Calu3 (cell line): ENCODE data around the gene FRMD3. TPM values are rescaled to one million over a fixed set of nuclear protein-coding genes. Genes with fewer than 3 reads are reported as not detected.

Source experiments
- BruUV-seq: library from RNA; stranded (reverse); fragments of 400-500 nt; replicated peaks from 2 replicates; lab custom pipeline; 2021; lab: Mats Ljungman, UMichigan
- CTCF ChIA-PET: fragments of 300-600 bp; sonication (Branson Sonifier 250); formaldehyde crosslinking; loops from one replicate; lab custom pipeline; 2022; ENCODE audit warnings: antibody characterized with exemption; lab: Charles Lee
- DNase-seq: peaks from one replicate; pipeline ENCODE4 v3.0.0; 2022
- H3K27ac Mint-ChIP-seq: one replicate; pipeline ENCODE4 v1.8.0; 2022; ENCODE audit warnings: mixed read lengths; ENCODE audit not compliant: unreplicated experiment
- H3K27me3 Mint-ChIP-seq: one replicate; pipeline ENCODE4 v1.8.0; 2022; ENCODE audit warnings: mixed read lengths; ENCODE audit not compliant: unreplicated experiment
- H3K36me3 Mint-ChIP-seq: one replicate; pipeline ENCODE4 v1.8.0; 2022; ENCODE audit warnings: mild to moderate bottlenecking, moderate library complexity, mixed read lengths; ENCODE audit not compliant: insufficient read depth, unreplicated experiment
- H3K4me1 Mint-ChIP-seq: one replicate; pipeline ENCODE4 v1.8.0; 2022; ENCODE audit warnings: mild to moderate bottlenecking, low read depth, mixed read lengths; ENCODE audit not compliant: unreplicated experiment
- H3K4me3 Mint-ChIP-seq: one replicate; pipeline ENCODE4 v1.8.0; 2022; ENCODE audit warnings: mild to moderate bottlenecking, low read depth, moderate library complexity, mixed read lengths; ENCODE audit not compliant: unreplicated experiment
- H3K9me3 Mint-ChIP-seq: one replicate; pipeline ENCODE4 v1.8.0; 2022; ENCODE audit warnings: low read depth, mixed read lengths; ENCODE audit not compliant: unreplicated experiment
- CTCF ChIP-seq: fragments of 200-600 bp; IDR thresholded peaks from one replicate; pipeline ENCODE4 v1.8.0; 2022; ENCODE audit warnings: antibody characterized with exemption; ENCODE audit not compliant: unreplicated experiment
- intact Hi-C: fragments of 100-400 bp; cut with micrococcal nuclease; formaldehyde crosslinking; loops from one replicate; pipeline ENCODE4 v1.10.0; 2022; ENCODE audit not compliant: unreplicated experiment
- total RNA-seq: library from RNA; stranded (reverse); gene quantifications from 2 replicates; pipeline ENCODE4 v1.2.3, GENCODE V29; 2022

The FRMD3 gene
- total RNA-seq, 1 experiment from 2014 or later = 0.38 TPM

GRCh38 chr9:83382421-83382820 is 155.8 kb downstream of the FRMD3 start:
- DNase-seq = no peak
- Mint-ChIP-seq H3K9me3 (peaks cover 2% of the 10 kb centered on the region), H3K4me1 (peaks cover 6% of the 10 kb centered on the region), H3K27me3 (no peaks in the 10 kb centered on the region), H3K4me3 (no peak overlapping the region), H3K36me3 (no peaks in the 10 kb centered on the region), H3K27ac (no peak overlapping the region)
- intact Hi-C loops = no loop called here
- CTCF ChIA-PET = no interaction called here
- no TSS peak for BruUV-seq
- no peak for TF ChIP-seq CTCF

GRCh38 chr9:83379045-83379444 is 159.2 kb downstream of the FRMD3 start:
- H3K36me3 Mint-ChIP-seq = no peaks in the 10 kb centered on the region
- DNase-seq = no peak
- intact Hi-C loops = no loop called here
- no peak for TF ChIP-seq CTCF
- H3K4me1 Mint-ChIP-seq = peaks cover 6% of the 10 kb centered on the region
- H3K27ac Mint-ChIP-seq = no peak overlapping the region
- H3K4me3 Mint-ChIP-seq = no peak overlapping the region
- H3K9me3 Mint-ChIP-seq = no peaks in the 10 kb centered on the region
- no peaks in the 10 kb centered on the region for H3K27me3 Mint-ChIP-seq
- CTCF ChIA-PET = no interaction called here
- BruUV-seq = no TSS peak

- Mint-ChIP-seq H3K36me3 (no peaks in the 10 kb centered on the region), H3K27ac (no peak overlapping the region), H3K4me3 (no peak overlapping the region), H3K4me1 (no peaks in the 10 kb centered on the region), H3K9me3 (no peaks in the 10 kb centered on the region), H3K27me3 (no peaks in the 10 kb centered on the region)
- TF ChIP-seq CTCF = no peak
- CTCF ChIA-PET = no interaction called here
- no peak for DNase-seq
- no TSS peak for BruUV-seq
- intact Hi-C loops = no loop called here
Observed at GRCh38 chr9:83372957-83373356, 165.2 kb downstream of the FRMD3 start.

- intact Hi-C loops = no loop called here
- Mint-ChIP-seq H3K9me3 (no peaks in the 10 kb centered on the region), H3K36me3 (no peaks in the 10 kb centered on the region), H3K27me3 (no peaks in the 10 kb centered on the region), H3K4me1 (no peaks in the 10 kb centered on the region), H3K4me3 (no peak overlapping the region), H3K27ac (no peak overlapping the region)
- no TSS peak for BruUV-seq
- DNase-seq = no peak
- CTCF ChIA-PET = no interaction called here
- no peak for TF ChIP-seq CTCF
Observed at GRCh38 chr9:83367326-83367725, 170.9 kb downstream of the FRMD3 start.
